Loucy (cell line): ENCODE measurements around the gene MEF2C.

Source experiments
- H2AFZ ChIP-seq: fragments of 200-600 bp; sonication (generic); 2 replicates; pipeline ENCODE4 v1.6.0; 2016; ENCODE audit warnings: antibody characterized with exemption, mild to moderate bottlenecking, low read length, moderate library complexity
- H3F3A ChIP-seq: fragments of 200-600 bp; 2 replicates; pipeline ENCODE4 v1.6.0; 2016; ENCODE audit warnings: antibody characterized with exemption, low read depth, mild to moderate bottlenecking
- H3K27me3 ChIP-seq: fragments of 200-600 bp; sonication (generic); 2 replicates; pipeline ENCODE4 v1.6.1; 2014; ENCODE audit warnings: low read length, mild to moderate bottlenecking; ENCODE audit not compliant: insufficient read depth, poor library complexity, severe bottlenecking
- H3K36me3 ChIP-seq: fragments of 200-600 bp; sonication (generic); 2 replicates; pipeline ENCODE4 v1.6.1; 2016; ENCODE audit warnings: low read length; ENCODE audit not compliant: insufficient read depth
- H3K4me1 ChIP-seq: fragments of 200-600 bp; sonication (generic); 2 replicates; pipeline ENCODE4 v1.5.1; 2014; ENCODE audit warnings: low read length, mild to moderate bottlenecking; ENCODE audit not compliant: insufficient read depth, poor library complexity, severe bottlenecking
- H3K4me2 ChIP-seq: fragments of 200-600 bp; sonication (generic); 2 replicates; pipeline ENCODE4 v1.6.0; 2014; ENCODE audit warnings: antibody characterized with exemption, low read length, low read depth, mild to moderate bottlenecking; ENCODE audit not compliant: poor library complexity, severe bottlenecking
- H3K4me3 ChIP-seq: fragments of 200-600 bp; sonication (generic); 2 replicates; pipeline ENCODE4 v1.5.1; 2014; ENCODE audit warnings: low read length, mild to moderate bottlenecking, mixed read lengths; ENCODE audit not compliant: poor library complexity, severe bottlenecking
- H3K79me2 ChIP-seq: fragments of 200-600 bp; sonication (generic); 2 replicates; pipeline ENCODE4 v1.6.1; 2014; ENCODE audit warnings: low read length; ENCODE audit not compliant: insufficient read depth
- H3K9ac ChIP-seq: fragments of 200-600 bp; sonication (generic); 2 replicates; pipeline ENCODE4 v1.6.0; 2014; ENCODE audit warnings: mild to moderate bottlenecking, low read depth, low read length, moderate library complexity; ENCODE audit not compliant: poor library complexity, severe bottlenecking
- H3K9me2 ChIP-seq: fragments of 200-600 bp; sonication (generic); replicated peaks from 2 replicates; pipeline ENCODE4 v1.6.1; 2016; ENCODE audit warnings: low read depth, low read length, mixed read lengths
- H3K9me3 ChIP-seq: fragments of 200-600 bp; sonication (generic); 2 replicates; pipeline ENCODE4 v1.6.1; 2014; ENCODE audit warnings: mild to moderate bottlenecking, antibody characterized with exemption, low read length, low read depth; ENCODE audit not compliant: insufficient read depth
- H4K20me1 ChIP-seq: fragments of 200-600 bp; sonication (generic); 2 replicates; pipeline ENCODE4 v1.6.0; 2014; ENCODE audit warnings: antibody characterized with exemption, low read length, mild to moderate bottlenecking; ENCODE audit not compliant: insufficient read depth, poor library complexity, severe bottlenecking
- EZH2phosphoT487 ChIP-seq: fragments of 200-600 bp; IDR thresholded peaks from 2 replicates; pipeline ENCODE4 v1.6.1; 2018; ENCODE audit warnings: antibody characterized with exemption, mild to moderate bottlenecking, moderate library complexity, borderline replicate concordance
- TF ChIP-seq, protein P1 (sequence below): fragments of 200-600 bp; sonication (generic); conservative IDR thresholded peaks from 2 replicates; pipeline ENCODE4 v1.5.1; 2014; ENCODE audit warnings: mild to moderate bottlenecking, antibody characterized with exemption, low read length

Gene MEF2C

GRCh38 chr5:88722546-88723073, 160.4 kb downstream of the MEF2C start:
- H3K4me3 ChIP-seq: no peak overlapping the region

DNA sequence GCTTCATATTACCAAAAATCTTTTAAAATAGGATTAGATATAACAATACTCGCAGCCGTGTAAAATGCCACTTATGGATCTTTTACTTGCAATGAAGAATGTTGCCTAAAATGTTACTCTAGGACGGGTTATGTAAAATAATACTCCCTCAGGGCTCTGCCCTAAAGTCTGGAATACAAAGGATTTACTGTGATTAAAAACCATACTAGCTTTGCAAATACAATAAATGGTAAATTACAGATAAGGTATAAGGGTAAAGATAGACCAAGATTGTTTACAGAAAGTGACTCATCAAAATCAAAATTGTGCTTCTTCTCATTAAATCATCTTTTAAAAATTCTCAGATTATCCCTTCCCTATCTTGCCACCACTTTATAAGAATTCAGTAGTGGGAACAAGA, 163.6 kb downstream of the MEF2C start:
- no peaks in the 10 kb centered on the region for H3K79me2 ChIP-seq
- H4K20me1 ChIP-seq: no peaks in the 10 kb centered on the region
- H3K4me3 ChIP-seq: no peak overlapping the region
- TF ChIP-seq EZH2phosphoT487: no peak
- TF ChIP-seq, protein P1, sequence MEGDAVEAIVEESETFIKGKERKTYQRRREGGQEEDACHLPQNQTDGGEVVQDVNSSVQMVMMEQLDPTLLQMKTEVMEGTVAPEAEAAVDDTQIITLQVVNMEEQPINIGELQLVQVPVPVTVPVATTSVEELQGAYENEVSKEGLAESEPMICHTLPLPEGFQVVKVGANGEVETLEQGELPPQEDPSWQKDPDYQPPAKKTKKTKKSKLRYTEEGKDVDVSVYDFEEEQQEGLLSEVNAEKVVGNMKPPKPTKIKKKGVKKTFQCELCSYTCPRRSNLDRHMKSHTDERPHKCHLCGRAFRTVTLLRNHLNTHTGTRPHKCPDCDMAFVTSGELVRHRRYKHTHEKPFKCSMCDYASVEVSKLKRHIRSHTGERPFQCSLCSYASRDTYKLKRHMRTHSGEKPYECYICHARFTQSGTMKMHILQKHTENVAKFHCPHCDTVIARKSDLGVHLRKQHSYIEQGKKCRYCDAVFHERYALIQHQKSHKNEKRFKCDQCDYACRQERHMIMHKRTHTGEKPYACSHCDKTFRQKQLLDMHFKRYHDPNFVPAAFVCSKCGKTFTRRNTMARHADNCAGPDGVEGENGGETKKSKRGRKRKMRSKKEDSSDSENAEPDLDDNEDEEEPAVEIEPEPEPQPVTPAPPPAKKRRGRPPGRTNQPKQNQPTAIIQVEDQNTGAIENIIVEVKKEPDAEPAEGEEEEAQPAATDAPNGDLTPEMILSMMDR: no peak
- no peak overlapping the region for H3K4me2 ChIP-seq
- H3K9ac ChIP-seq: no peak overlapping the region
- H3K9me2 ChIP-seq: no peaks in the 10 kb centered on the region
- no peak overlapping the region for H2AFZ ChIP-seq
- H3K4me1 ChIP-seq: peaks cover 13% of the 10 kb centered on the region
- no peaks in the 10 kb centered on the region for H3F3A ChIP-seq
- H3K9me3 ChIP-seq: no peaks in the 10 kb centered on the region
- H3K27me3 ChIP-seq: no peaks in the 10 kb centered on the region
- no peaks in the 10 kb centered on the region for H3K36me3 ChIP-seq

More at GRCh38 chr5:88722546-88723073, 160.4 kb downstream of the MEF2C start:
- Histone ChIP-seq H3K27me3 (no peaks in the 10 kb centered on the region), H3K9me3 (no peaks in the 10 kb centered on the region), H3K79me2 (no peaks in the 10 kb centered on the region), H3F3A (no peaks in the 10 kb centered on the region), H3K4me1 (peaks cover 13% of the 10 kb centered on the region), H3K36me3 (no peaks in the 10 kb centered on the region), H3K4me2 (no peak overlapping the region), H2AFZ (no peak overlapping the region), H4K20me1 (no peaks in the 10 kb centered on the region), H3K9ac (no peak overlapping the region), H3K9me2 (no peaks in the 10 kb centered on the region)
- TF ChIP-seq, protein P1: no peak
- no peak for TF ChIP-seq EZH2phosphoT487

- Histone ChIP-seq H3K4me2 (peak overlapping the region; percentile 39), H3K27me3 (no peaks in the 10 kb centered on the region), H3K9ac (no peak overlapping the region), H3K9me3 (no peaks in the 10 kb centered on the region), H3K4me3 (no peak overlapping the region), H3K79me2 (no peaks in the 10 kb centered on the region), H2AFZ (no peak overlapping the region), H3K9me2 (no peaks in the 10 kb centered on the region), H4K20me1 (no peaks in the 10 kb centered on the region), H3F3A (no peaks in the 10 kb centered on the region), H3K36me3 (no peaks in the 10 kb centered on the region), H3K4me1 (peaks cover 13% of the 10 kb centered on the region)
- no peak for TF ChIP-seq EZH2phosphoT487
- TF ChIP-seq, protein P1: no peak
These were observed 164.2 kb downstream of the MEF2C start for GRCh38 chr5:88718736-88719135.
